Muscle of arm (tissue), 12 donors: ENCODE results near the gene GRK6. TPM values are rescaled to one million over a fixed set of nuclear protein-coding genes. Genes with fewer than 3 reads are reported as not detected.

Source experiments
- DNase-seq: peaks from one replicate; pipeline ENCODE4 v3.0.0-alpha.2; 2013
- polyA plus RNA-seq, 12 donors: library from polyadenylated mRNA; unstranded; fragments of 120-200 nt; gene quantifications; one replicate each; pipeline ENCODE4 v1.2.1, GENCODE V29; 2013; ENCODE audit not compliant: insufficient read length in 12 of 12

Gene GRK6
- polyA plus RNA-seq, 12 donors = 12.4 to 29.0 (median 16.2) TPM; not detected in 1

- no peak for DNase-seq
Observed at GRCh38 chr5:177452688-177453638, 26.5 kb downstream of the GRK6 start.

GRCh38 chr5:177453852-177454396 is 27.4 kb downstream of the GRK6 start:
- DNase-seq = no peak

GRCh38 chr5:177454397-177455035 is 28.0 kb downstream of the GRK6 start:
- peak; percentile 87 for DNase-seq

- DNase-seq = peak; percentile 66
Observed at GRCh38 chr5:177455036-177455660, 28.7 kb downstream of the GRK6 start.

- peak; percentile 91 for DNase-seq
Observed at GRCh38 chr5:177455661-177456590, 29.4 kb downstream of the GRK6 start.

- no peak for DNase-seq
Observed at GRCh38 chr5:177456591-177456964, 30.1 kb downstream of the GRK6 start.

GRCh38 chr5:177456976-177457851 is 30.7 kb downstream of the GRK6 start:
- peak; percentile 87 for DNase-seq

- no peak for DNase-seq
Observed at GRCh38 chr5:177457852-177458681, 31.6 kb downstream of the GRK6 start.

GRCh38 chr5:177458912-177459350 is 32.5 kb downstream of the GRK6 start:
- no peak for DNase-seq

- DNase-seq = no peak
Observed at GRCh38 chr5:177459357-177459756, 32.9 kb downstream of the GRK6 start.

- DNase-seq = no peak
Observed at GRCh38 chr5:177459819-177460628, 33.5 kb downstream of the GRK6 start.

GRCh38 chr5:177462021-177462670 is 35.7 kb downstream of the GRK6 start:
- no peak for DNase-seq

- DNase-seq = no peak
Observed at GRCh38 chr5:177465044-177465443, 38.6 kb downstream of the GRK6 start.

- DNase-seq = no peak
Observed at GRCh38 chr5:177466861-177467260, 40.4 kb downstream of the GRK6 start.

- no peak for DNase-seq
Observed at GRCh38 chr5:177467436-177467835, 41.0 kb downstream of the GRK6 start.

GRCh38 chr5:177468329-177468684 is 41.8 kb downstream of the GRK6 start:
- no peak for DNase-seq
